HuH-7.5 (cell line): Measurements from ENCODE around the gene C5orf47.

Experiments used
- DNase-seq: peaks from one replicate; pipeline ENCODE4 v3.0.0; 2011; ENCODE audit warnings: low spot score

Gene C5orf47

GRCh38 chr5:173970878-173971650 is 17.9 kb upstream of the C5orf47 start:
- no peak for DNase-seq

GRCh38 chr5:173971681-173972345 is 17.2 kb upstream of the C5orf47 start:
- no peak for DNase-seq

GRCh38 chr5:173972607-173972924 is 16.4 kb upstream of the C5orf47 start:
- DNase-seq = no peak

GRCh38 chr5:173972925-173973615 is 15.9 kb upstream of the C5orf47 start:
- peak; percentile 83 for DNase-seq

- DNase-seq = peak; percentile 49
Observed at GRCh38 chr5:173973616-173973969, 15.4 kb upstream of the C5orf47 start.

- no peak for DNase-seq
Observed at GRCh38 chr5:173974688-173975239, 14.2 kb upstream of the C5orf47 start.

- DNase-seq = no peak
Observed at GRCh38 chr5:173981185-173981761, 7.7 kb upstream of the C5orf47 start.

- DNase-seq = peak; percentile 40
Observed at GRCh38 chr5:173984218-173984617, 4.8 kb upstream of the C5orf47 start.

GRCh38 chr5:173989432-173990082 is 587 bp downstream of the C5orf47 start:
- DNase-seq = no peak

GRCh38 chr5:173997331-173997730 is 8.4 kb downstream of the C5orf47 start:
- DNase-seq = no peak

GRCh38 chr5:173998531-173998930 is 9.6 kb downstream of the C5orf47 start:
- no peak for DNase-seq

- DNase-seq = no peak
Observed at GRCh38 chr5:174000076-174000475, 11.1 kb downstream of the C5orf47 start.

GRCh38 chr5:174003795-174004194 is 14.8 kb downstream of the C5orf47 start:
- no peak for DNase-seq

GRCh38 chr5:174008922-174009321 is 20.0 kb downstream of the C5orf47 start:
- no peak for DNase-seq

- DNase-seq = no peak
Observed at GRCh38 chr5:174010365-174010764, 21.4 kb downstream of the C5orf47 start.

- no peak for DNase-seq
Observed at GRCh38 chr5:174011441-174011840, 22.5 kb downstream of the C5orf47 start.

GRCh38 chr5:174020069-174020927 is 31.3 kb downstream of the C5orf47 start:
- peak; percentile 38 for DNase-seq

GRCh38 chr5:174020928-174021304 is 31.9 kb downstream of the C5orf47 start:
- no peak for DNase-seq

- no peak for DNase-seq
Observed at GRCh38 chr5:174022384-174023095, 33.6 kb downstream of the C5orf47 start.

- no peak for DNase-seq
Observed at GRCh38 chr5:174030286-174030685, 41.3 kb downstream of the C5orf47 start.
